Left cardiac atrium (tissue), 4 donors: ENCODE data around the gene BRPF3. TPM values are rescaled to one million over a fixed set of nuclear protein-coding genes. Genes with fewer than 3 reads are reported as not detected.

Source experiments
- ATAC-seq, 2 donors: fragments of 200-7000 bp; cut with Tn5 transposase; one replicate each; pipeline ENCODE4 v1.9.1; 2020; ENCODE audit warnings: mild to moderate bottlenecking in 2 of 2, moderate library complexity in 2 of 2
- DNase-seq: peaks from one replicate; pipeline ENCODE4 v3.0.0-alpha.2; 2020
- intact Hi-C, 2 donors: fragments of 100-400 bp; cut with DNase I; formaldehyde crosslinking; loops; one replicate each; pipeline versions ENCODE4 v1.14.1 to v1.15.1; 2022 to 2023
- total RNA-seq, 2 donors: library from RNA; stranded (reverse); fragmentation: NEBNext Ultra II Directional; extraction: Animal tissue kit (Norgen Biotek cat#: 25700); gene quantifications; one replicate each; pipeline ENCODE4 v1.2.1, GENCODE V29; 2021
- donor health status: DM: no; HTN: yes; CAD: no.
- donor health status: DM: no; HTN: yes; CAD: no; lungs with severe emphysema.
- donor health status: DM: yes; HTN: yes; CAD: no.
- donor health status: Dilated cardiomyopathy.

The BRPF3 gene
- total RNA-seq, 2 donors from 2014 or later, result 23.5 to 23.7 TPM

DNA sequence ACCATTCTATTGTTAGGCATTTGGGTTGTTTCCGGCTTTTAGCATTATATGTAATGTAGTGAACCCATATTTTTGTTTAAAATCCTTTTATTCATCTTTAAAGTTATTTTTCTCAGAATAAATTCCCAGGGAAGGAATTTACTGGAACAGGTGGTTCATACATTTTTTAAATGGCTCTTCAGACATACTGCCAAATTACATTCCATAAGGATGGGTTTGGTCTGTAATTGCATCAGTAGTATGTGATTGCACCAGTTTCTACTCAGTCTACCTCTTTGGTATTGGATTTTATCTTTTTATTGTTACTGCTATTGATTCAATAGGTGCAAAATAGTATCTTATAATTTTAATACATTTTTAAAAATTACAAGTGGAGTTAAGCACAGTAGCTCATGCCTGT, 27.2 kb downstream of the BRPF3 start:
- no peak for ATAC-seq
- intact Hi-C loops, result no loop called here
- DNase-seq, result no peak

DNA sequence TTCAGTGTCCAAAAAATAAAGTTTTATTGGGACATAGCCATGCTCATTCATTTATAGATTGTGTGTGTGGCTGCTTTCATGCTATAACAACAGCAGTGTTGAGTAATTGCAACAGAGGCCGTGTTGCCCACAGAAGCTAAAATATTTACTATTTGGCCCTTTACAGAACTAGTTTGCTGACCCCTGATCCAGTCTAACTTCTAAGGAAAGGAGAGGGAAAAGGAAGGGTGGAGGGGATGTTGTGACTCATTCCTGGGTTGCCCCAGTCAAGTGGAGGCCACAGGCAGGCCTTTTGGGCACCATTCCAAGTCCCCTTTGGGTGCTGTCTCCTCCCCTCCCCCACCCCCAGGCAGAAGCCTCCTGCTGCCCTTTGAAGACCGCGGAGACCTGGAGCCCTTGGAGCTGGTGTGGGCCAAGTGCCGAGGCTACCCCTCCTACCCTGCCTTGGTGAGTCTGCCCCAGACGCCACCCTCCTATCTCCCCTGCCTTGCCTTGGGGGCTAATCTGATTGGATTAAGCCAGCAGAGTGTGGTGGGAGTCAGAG, 28.4 kb downstream of the BRPF3 start:
- ATAC-seq (no peak), DNase-seq (no peak)
- intact Hi-C loops, result no loop called here

DNA sequence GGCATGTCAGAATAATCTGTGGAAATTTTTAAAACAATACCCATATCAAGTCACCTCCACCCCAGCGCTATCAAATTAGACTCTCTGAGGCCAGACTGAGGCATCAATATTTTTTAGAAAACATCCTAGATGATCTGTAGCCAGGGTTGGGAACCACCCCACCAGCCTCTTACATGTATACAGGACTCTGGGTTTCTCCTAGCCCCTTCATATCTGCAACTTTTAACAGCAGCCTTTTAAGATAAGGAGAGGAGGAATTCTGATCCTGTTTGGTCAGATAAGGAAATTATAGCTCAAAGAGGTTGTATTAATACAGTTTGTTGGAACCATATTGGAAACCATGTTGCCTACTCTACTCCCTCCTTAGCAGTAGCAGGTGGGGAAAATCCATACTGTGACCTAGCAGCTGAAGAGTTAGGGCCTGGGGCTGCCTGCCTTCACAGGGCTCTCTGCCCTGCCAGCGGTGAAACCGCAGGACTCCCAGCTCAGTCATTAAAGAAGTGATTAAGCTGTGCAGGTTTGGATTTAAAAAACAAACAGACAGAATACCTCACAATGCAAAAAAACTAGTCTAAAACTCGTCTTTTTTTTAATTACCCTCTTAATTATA, 30.0 kb downstream of the BRPF3 start:
- DNase-seq, result no peak
- ATAC-seq, result no peak
- intact Hi-C loops, result no loop called here

DNA sequence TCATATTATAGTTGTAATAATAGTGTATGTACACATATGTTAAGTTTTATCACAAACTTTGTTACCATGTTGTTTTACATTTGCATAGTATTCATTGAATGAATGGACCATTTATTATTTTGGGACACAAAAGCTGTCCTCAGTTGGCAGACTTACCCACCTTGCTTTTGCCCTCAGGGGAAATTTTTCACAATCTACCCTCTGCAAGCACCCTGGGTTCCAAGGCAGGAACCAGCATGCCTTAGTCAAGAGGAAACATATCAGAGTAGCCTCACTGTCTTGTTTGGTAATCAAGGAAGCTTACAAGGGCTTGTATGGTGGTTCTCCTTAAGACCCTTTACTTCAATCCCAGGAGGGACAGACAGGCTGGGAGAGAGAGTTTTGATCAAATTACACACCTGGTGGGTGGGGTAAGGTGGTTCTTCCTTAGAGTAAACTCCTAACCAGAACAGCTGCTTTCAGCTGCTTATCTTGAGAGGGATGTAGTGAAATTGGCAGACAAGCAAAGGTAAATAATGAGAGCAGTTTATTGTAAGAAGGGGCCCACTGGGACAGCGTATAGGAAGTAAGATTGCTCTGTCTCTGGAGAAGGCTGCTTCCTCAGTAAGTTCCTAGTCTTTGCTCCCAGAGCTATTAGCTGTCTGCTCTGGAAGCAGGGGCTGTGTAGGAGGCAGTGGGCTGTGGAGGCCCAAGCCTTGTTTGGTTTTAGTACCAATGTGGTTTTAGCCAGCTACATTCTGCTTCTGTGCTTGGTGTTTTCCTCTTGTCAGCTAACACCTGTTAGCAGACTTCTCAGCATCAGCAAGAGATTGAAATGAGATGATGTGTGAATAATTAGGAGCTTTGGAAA, 31.1 kb downstream of the BRPF3 start:
- intact Hi-C loops, result no loop called here
- DNase-seq (no peak), ATAC-seq (no peak)

DNA sequence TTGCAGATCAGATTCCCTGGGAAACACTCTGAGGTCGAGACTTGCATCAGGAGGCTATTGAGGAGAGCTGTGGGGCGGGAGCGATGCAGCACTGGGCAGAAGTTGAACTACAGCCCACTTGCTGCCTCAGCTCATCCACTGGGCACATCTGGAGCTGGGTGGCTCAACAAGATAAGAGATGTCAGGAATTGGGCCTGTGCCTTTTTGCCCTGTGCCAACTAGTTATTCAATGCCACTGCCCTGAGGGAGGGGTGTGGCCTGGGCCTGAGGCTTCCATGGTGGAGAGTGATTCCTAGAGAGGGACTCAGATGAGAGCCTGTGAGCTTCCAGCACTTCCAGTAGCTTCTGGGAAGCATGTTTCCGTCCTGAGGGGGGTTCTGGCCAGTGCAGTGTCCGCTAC, 32.7 kb downstream of the BRPF3 start:
- DNase-seq (no peak), ATAC-seq (peak; percentile 65 to 90)
- intact Hi-C loops, result no loop called here

DNA sequence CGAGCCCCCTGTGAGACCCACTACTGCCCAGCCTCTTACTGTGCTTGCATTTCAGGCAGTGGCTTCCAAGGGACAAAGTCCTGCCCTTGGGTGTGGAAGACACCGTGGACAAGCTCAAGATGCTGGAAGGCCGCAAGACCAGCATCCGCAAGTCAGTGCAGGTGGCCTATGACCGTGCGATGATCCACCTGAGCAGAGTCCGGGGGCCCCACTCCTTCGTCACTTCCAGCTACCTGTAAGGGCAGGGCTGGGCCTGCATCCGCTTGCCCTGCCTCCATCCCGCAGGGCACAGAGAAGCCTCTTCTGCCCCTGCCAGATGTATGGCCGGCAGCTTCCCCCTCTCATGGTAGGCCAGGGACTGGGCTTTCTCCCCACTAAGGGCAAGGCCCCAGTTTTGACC, 33.8 kb downstream of the BRPF3 start:
- ATAC-seq (no peak), DNase-seq (no peak)
- intact Hi-C loops, result no loop called here

DNA sequence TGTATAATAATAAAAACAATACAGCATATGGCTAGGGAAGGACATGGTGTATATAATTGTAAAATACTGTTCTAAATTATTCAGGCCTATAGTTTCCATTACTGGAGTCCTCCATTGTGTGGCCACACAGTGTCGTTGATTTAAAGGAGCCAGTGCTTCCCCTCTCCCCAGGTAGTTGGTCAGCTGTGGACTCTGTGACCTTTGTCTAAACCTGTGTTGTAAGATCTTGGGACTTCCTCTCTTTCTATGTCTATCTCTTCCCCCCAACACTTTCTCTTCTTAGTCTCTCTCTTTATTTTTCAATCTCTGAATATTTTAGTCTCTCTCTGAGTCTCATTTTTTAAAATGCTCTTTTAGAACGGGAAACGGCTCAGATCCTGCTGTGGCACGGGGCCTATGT, 35.6 kb downstream of the BRPF3 start:
- DNase-seq (no peak), ATAC-seq (no peak)
- intact Hi-C loops, result no loop called here

DNA sequence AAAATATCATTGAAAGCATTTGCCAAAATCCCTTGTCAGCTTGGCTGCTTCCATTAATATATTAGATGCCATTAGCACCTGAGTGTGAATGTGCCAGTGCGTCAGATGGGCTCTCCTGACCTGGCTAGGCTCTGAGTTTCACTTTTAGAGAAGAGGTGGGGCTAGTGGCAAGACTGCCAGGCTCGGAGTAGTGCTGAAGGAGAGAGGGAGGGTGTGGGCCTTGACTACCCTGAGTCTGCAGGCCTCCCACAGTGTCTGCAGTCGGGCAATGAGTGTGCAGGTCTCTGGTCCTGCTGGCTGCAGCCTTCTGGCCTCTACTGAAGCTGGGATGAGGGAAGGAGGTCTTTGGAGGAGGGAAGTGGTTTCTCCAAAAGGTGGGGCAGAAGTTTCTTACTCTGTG, 38.8 kb downstream of the BRPF3 start:
- intact Hi-C loops, result no loop called here
- no peak for DNase-seq
- peak; percentile 38 to 86 for ATAC-seq

DNA sequence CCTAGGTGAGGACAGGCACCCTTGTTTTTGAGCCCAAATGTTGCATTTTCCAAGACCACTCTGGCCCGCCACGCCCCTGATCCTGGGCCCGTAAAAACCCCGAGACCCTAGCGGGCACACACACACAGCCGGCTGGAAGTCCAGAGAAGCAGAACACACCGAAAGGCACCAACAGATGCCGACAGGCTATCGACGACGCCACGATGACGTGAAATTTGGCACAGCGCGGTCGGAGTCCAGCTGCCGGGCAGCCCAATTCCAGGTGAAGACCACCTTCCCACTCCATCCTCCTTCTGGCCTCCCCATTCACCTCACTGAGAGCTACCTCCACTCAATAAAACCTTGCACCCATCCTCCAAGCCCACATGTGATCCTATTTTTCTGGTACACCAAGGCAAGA, 39.3 kb downstream of the BRPF3 start:
- no peak for ATAC-seq
- intact Hi-C loops, result no loop called here
- no peak for DNase-seq

DNA sequence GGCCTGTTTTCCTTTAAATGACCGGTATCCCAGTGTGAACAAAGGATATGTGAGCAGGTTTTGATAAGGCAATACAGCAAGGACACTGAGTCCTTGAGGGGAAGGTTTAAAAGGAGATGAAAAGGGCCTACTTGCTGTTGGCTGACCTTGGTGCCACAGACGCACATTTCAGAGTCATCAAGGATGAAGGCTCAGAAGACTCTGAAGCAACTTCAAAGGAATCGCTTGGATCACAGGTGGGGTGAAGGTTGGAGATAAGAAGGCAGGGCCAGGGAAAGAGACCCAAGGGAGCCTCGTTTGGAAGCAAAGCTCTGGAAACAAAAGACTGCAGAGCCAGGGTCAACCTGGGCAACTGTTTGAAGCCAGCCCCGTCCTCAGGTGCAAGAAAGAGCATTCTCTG, 43.2 kb downstream of the BRPF3 start:
- intact Hi-C loops, result no loop called here
- DNase-seq, result no peak
- ATAC-seq, result no peak

DNA sequence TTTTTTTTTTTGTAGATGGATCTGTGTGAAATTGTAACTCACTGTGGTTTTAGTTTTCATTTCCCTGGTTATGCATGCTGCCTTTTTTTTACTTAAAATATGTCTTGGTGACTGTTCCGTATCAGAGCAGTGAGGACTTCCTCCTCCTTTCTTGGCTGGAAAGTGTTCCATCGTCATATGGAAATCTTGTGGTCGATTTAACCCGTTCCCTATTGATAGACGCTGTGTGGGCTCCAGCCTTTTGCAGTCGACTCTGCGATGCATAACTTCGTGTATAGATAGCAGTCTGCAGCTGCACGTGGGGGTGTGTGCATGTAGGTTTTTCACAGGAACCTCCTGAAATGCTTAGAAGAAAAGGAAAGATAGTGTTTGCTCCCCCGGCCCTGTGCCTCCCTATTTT, 45.2 kb downstream of the BRPF3 start:
- no peak for ATAC-seq
- intact Hi-C loops, result no loop called here
- DNase-seq, result no peak

DNA sequence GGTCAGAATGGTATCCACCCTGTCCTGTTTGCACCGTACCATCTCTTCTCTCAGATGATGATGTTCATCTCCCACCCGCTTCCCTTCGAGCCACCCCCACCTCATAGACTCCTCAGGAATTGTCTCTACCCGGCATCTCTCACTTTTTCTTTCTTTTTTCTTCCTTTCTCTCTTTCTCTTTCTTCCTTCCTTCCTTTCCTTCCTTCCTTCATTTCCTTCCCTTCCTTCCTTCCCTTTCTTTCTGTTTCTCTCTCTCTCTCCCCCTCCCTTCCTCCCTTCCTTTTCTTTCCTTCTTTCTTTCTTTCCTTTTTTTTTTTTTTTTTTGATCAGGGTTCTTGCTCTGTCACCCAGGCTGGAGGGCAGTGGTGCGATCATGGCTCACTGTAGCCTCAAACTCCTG, 45.6 kb downstream of the BRPF3 start:
- intact Hi-C loops, result no loop called here
- DNase-seq (no peak), ATAC-seq (no peak)

DNA sequence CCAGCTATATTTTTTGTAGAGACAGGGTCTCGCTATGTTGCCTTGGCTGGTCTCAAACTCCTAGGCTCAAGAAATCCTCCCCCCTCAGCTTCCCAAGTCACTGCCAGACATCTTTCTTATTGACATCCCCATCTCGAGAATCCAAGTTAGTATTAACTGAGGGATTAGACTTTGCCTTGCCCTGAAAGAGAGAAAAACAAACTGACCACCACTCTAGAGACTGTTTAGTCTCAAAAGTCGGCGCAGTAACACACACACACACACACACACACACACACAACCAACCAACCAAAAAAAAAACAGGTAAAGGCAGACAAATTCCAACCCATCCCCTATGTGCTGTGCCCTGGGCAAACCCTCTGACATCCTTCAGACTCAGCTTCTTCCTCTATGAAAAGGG, 46.1 kb downstream of the BRPF3 start:
- ATAC-seq, result no peak
- intact Hi-C loops, result no loop called here
- DNase-seq, result no peak

DNA sequence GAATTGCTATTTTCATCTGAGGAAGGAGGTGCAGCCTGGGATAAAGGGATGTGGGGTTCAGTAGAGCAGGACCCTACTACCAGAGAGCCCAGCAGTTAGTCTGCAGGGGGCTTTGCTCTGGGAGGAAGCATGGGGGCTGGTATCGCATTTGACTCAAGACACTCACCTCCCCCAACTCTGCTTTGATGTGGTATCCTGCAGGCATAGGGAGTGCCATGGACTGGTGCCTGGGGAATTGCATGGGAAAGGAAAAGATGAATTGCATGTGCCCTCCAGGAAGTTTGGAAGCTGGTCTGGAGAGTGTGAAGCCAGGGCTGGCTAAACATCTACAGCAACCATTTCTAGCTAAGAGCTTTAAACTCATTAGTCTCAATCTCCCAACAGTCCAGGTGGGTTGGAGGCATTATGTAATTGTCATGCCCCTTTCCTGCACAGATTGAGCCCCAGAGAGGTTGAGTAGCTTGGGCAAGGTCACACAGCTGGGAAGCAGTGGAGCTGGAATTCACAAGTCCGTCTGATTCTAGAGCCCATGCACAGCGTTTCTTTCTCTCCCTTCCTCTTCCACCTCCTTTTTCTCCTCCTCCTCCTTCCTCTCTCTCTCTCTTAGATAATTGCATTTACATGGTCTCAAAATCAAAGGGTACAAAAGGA, 47.1 kb downstream of the BRPF3 start:
- intact Hi-C loops, result no loop called here
- DNase-seq, result no peak
- ATAC-seq, result no peak

DNA sequence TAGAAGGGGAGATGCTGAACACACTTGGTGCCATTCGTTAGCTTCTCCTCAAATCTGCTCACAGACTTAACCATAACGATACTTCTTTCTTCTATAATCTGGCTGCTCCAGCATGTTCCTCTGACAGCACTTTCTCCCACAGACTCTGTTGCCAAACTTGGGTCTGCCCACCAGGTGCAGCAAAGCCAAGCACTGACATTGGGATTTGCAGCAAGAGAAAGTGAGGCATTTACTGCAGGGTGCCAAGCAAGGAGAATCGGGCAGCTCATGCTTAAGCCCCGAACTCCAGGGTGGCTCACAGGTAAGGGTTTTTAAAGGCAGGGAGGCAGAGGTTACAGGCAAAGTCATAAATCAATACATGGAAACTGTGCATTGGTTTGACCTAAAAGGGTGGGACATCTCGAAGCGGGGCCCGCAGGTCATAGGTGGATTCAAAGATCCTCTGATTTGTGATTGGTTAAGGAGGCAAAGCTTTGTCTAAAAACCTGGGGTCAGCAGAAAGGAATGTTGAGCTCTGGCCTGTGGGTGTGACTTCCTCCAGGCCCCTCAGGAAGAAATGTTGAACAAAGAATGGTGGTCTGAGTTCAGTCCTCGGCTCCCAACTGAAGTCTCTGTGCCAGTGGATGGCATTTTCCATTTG, 48.2 kb downstream of the BRPF3 start:
- intact Hi-C loops, result no loop called here
- ATAC-seq (no peak), DNase-seq (no peak)

DNA sequence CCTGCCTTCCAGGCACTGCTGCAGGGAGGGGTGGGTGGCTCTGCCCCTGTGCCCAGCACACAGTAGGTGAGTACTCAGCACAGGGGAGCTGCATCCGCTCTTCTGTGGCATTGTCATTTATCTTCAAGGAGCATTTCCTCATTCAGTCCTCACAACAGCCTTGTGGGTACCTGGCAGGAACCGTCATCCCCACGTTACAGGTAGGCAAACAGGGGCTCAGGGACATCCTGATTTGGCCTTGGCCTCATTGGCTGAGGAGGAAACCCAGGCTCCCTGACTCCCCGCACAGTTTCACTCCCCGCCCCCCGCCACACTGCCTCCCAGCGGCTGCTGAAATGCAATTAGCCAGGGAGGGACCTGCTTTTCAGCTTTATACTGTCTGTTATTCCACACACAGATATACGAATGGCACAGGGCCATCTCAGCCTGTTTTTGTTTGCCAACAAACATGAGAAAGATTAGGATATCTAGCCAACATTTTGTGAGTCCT, 49.1 kb downstream of the BRPF3 start:
- ATAC-seq (no peak), DNase-seq (no peak)
- intact Hi-C loops, result no loop called here

DNA sequence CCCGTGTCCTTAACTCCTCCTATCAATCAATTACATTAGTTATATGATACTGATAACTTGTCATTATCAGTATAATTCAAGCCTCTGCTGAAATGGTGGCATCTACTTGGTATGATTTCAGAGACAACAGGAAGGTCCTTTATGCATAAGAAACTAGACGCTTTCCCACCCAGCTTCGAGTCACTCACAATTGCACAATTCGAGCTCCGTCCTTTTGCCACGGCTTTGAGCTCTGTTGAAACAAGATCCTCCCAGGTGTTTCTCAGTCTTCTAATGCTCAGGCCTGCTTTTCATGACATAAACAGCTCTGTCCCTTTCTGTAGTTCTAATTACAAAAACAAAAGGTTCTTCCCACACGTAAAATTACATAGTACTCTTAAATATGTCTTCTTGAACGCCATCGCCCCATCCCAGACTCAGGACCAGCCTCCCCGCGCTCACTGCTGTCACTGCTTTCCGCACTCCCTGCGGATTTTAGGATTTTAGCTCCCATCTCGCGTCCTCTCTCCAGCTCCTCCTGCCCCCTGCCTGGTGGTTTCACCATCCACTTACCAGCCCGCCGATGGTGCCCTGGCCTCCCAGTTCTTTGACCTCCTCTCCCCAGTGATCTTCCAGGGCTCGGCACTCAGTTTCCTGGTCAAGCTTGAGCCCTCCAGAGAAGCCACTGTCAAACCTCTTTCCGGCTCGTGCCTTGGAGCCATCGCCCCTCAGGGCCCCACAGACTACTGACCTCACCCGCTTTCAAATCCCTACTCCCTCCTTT, 50.1 kb downstream of the BRPF3 start:
- ATAC-seq (no peak), DNase-seq (no peak)
- intact Hi-C loops, result no loop called here

DNA sequence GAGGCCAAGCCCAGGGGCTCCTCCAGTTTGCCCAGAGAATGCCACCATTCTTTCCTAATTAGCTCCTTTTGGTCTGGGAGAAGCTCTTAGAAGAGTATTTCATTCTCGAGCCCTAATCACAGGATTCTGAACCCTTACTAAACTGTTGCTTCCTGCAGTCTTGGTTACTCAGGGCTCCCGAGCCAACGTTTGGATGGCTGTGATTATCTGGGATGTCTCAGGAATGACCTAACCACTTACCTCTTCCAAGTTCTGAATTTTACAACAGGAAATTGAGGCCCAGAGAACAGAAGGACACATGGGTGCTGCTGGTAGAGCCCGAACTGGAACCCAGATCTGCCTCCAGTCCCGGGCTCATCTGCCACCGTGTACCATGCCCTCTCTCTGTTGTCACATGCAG, 51.1 kb downstream of the BRPF3 start:
- DNase-seq (no peak), ATAC-seq (peak in 1 of 2 donors; percentile 33)
- intact Hi-C loops, result no loop called here

DNA sequence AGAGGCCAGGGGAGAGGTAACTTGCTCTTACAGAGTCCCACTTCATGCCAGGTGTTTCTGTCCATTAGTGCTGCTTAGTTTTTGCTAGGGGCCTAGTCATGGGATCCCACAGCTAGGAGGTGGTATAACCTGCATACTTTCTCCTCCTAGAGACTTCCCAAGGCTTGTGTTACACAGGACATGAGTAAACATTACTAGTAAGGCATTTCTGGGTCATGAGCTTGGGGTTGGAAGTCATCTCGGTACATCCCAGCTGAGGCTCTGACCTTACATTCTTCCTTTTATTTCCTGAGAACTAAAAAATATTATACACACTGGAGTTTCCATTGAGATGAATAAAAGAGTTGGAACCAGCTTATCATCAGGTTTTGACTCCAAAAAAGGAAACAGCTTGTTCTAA, 52.4 kb downstream of the BRPF3 start:
- intact Hi-C loops, result no loop called here
- ATAC-seq (peak in 1 of 2 donors; percentile 53), DNase-seq (no peak)
